ENCODE measurements around the gene ZGPAT. TPM values are rescaled to one million over a fixed set of nuclear protein-coding genes. Genes with fewer than 3 reads are reported as not detected.
"Not testable (repeated sequence)": the region's sequence is repeated elsewhere in the genome, so short reads cannot be mapped to it uniquely, and the experiment has no call there.

Gene ZGPAT
- total and polyA plus RNA-seq, 12 donors, result 4.4 to 120 (median 35.3) TPM

DNA sequence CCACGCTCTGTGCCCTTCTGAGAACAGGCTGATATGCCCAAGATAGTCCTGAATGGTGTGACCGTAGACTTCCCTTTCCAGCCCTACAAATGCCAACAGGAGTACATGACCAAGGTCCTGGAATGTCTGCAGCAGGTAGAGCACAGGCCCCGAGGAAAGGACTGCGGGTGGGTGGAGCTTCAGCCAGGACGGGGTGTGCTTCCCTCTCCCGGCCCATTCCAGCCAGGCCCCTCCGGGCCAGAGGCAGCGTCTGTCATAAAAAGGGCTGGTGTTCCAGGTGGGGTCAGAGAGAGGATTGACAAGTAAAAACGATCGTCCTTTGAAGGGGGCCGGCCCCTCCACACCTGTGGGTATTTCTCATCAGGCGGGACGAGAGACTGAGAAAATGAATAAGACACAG is 48.5 kb upstream of the ZGPAT start:
- H3K27me3 ChIP-seq, result no peaks in the 10 kb centered on the region
- intact Hi-C loops (cut with DNase I), result no loop called here
- no peak for DNase-seq
- TF ChIP-seq CTCF (IDR thresholded peaks at IDR 0.05), result no peak
- no peak for TF ChIP-seq POLR2A (IDR thresholded peaks at IDR 0.05)
- peak overlapping the region in 2 of 4 donors; percentile 81 to 91 for H3K4me3 ChIP-seq
- peaks cover 0 to 31% of the 10 kb centered on the region in 2 donors for H3K36me3 ChIP-seq (replicated peaks in 1 of 2)
- peaks cover 15 to 21% of the 10 kb centered on the region in 2 donors for H3K4me1 ChIP-seq (replicated peaks in 1 of 2)
- H3K27ac ChIP-seq, result peak overlapping the region in 2 of 5 donors; percentile 84 to 92
- 66 to 73% (median 70%) methylated on average over 8 to 13 of the region's 13 CpGs for WGBS, 4 donors
- H3K9me3 ChIP-seq (replicated peaks in 1 of 3), result no peaks in the 10 kb centered on the region

- H3K4me3 ChIP-seq; intact Hi-C loops (cut with DNase I); H3K27me3 ChIP-seq; DNase-seq; H3K27ac ChIP-seq; H3K9me3 ChIP-seq (replicated peaks in 1 of 3): not testable (repeated sequence)
- WGBS, 4 donors, result 79 to 92% (median 87%) methylated on average over 10 of the region's 10 CpGs
- Histone ChIP-seq H3K4me1 (replicated peaks in 1 of 2) (peaks cover 15 to 21% of the 10 kb centered on the region in 2 donors), H3K36me3 (replicated peaks in 1 of 2) (peaks cover 0 to 31% of the 10 kb centered on the region in 2 donors)
Measured at GRCh38 chr20:63660174-63660573, 47.7 kb upstream of the ZGPAT start.

GRCh38 chr20:63660622-63661021 is 47.2 kb upstream of the ZGPAT start:
- Histone ChIP-seq H3K9me3 (replicated peaks in 1 of 3) (no peaks in the 10 kb centered on the region), H3K4me1 (replicated peaks in 1 of 2) (peaks cover 15 to 21% of the 10 kb centered on the region in 2 donors), H3K27me3 (no peaks in the 10 kb centered on the region), H3K27ac (no peak overlapping the region), H3K4me3 (no peak overlapping the region), H3K36me3 (replicated peaks in 1 of 2) (peaks cover 0 to 33% of the 10 kb centered on the region in 2 donors)
- TF ChIP-seq POLR2A (IDR thresholded peaks at IDR 0.05), result no peak
- no peak for TF ChIP-seq CTCF (IDR thresholded peaks at IDR 0.05)
- 82 to 93% (median 85%) methylated on average over 6 to 8 of the region's 8 CpGs for WGBS, 4 donors
- intact Hi-C loops (cut with DNase I), result no loop called here
- DNase-seq, result no peak

GRCh38 chr20:63661108-63661507 is 46.7 kb upstream of the ZGPAT start:
- DNase-seq, result no peak
- peaks cover 0 to 38% of the 10 kb centered on the region in 2 donors for H3K36me3 ChIP-seq (replicated peaks in 1 of 2)
- H3K9me3 ChIP-seq (replicated peaks in 1 of 3), result no peaks in the 10 kb centered on the region
- H3K27ac ChIP-seq, result no peak overlapping the region
- intact Hi-C loops (cut with DNase I), result no loop called here
- no peak for TF ChIP-seq CTCF (IDR thresholded peaks at IDR 0.05)
- no peak for TF ChIP-seq POLR2A (IDR thresholded peaks at IDR 0.05)
- 92 to 96% (median 94%) methylated on average over 8 to 22 of the region's 22 CpGs for WGBS, 4 donors
- no peak overlapping the region for H3K4me3 ChIP-seq
- H3K27me3 ChIP-seq, result no peaks in the 10 kb centered on the region
- H3K4me1 ChIP-seq (replicated peaks in 1 of 2), result peaks cover 15 to 21% of the 10 kb centered on the region in 2 donors
